Body of pancreas (tissue), 4 donors: Measurements from ENCODE around the gene FIP1L1.

ENCODE experiments used
- CTCF ChIP-seq, 7 experiments: fragments of 450-650 bp in 4 of 7; fragments of 200-600 bp in 3 of 7; sonication (generic) in 3 of 7; IDR thresholded peaks; one replicate each; pipeline ENCODE4 v1.5.1; 2016 to 2019; ENCODE audit warnings: antibody characterized with exemption in 7 of 7
- POLR2A ChIP-seq, 3 donors: fragments of 450-650 bp; IDR thresholded peaks; one replicate each; pipeline ENCODE4 v1.6.1; 2016; ENCODE audit warnings: antibody characterized with exemption in 3 of 3, mild to moderate bottlenecking in 2 of 3

GRCh38 chr4:53465891-53466290, 88.5 kb downstream of the FIP1L1 start:
- TF ChIP-seq CTCF (IDR thresholded peaks at IDR 0.05) (no peak), POLR2A (IDR thresholded peaks at IDR 0.05) (no peak)
